Stimulated activated naive CD8-positive, alpha-beta T cell treated with anti-CD3 and anti-CD28 coated beads, Interleukin-15, Interleukin-2, amounts not matched to agents 100 U/mL and 50 U/mL, for 24 hours (primary cell): Measurements from ENCODE around the gene BBOF1.
A peak's percentile ranks its signal among the peaks of the same experiment; 100 is the strongest.
"Not testable (repeated sequence)": the region's sequence is repeated elsewhere in the genome, so short reads cannot be mapped to it uniquely, and the experiment has no call there.

Experiments
- ATAC-seq: fragments of 150-1000 bp; cut with Tn5 transposase; one replicate; pipeline ENCODE4 v1.10.0; 2021
- DNase-seq: peaks from one replicate; pipeline ENCODE4 v3.0.0; 2021

BBOF1 gene, protein sequence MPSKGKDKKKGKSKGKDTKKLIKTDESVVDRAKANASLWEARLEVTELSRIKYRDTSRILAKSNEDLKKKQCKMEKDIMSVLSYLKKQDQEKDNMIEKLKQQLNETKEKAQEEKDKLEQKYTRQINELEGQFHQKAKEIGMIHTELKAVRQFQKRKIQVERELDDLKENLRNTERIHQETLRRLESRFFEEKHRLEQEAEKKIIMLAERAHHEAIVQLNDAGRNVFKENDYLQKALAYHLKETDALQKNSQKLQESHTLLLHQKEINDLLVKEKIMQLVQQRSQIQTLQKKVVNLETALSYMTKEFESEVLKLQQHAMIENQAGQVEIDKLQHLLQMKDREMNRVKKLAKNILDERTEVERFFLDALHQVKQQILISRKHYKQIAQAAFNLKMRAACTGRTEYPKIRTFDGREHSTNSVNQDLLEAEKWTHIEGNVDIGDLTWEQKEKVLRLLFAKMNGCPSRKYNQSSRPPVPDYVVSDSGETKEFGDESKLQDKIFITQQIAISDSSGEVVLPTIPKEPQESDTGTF

DNA sequence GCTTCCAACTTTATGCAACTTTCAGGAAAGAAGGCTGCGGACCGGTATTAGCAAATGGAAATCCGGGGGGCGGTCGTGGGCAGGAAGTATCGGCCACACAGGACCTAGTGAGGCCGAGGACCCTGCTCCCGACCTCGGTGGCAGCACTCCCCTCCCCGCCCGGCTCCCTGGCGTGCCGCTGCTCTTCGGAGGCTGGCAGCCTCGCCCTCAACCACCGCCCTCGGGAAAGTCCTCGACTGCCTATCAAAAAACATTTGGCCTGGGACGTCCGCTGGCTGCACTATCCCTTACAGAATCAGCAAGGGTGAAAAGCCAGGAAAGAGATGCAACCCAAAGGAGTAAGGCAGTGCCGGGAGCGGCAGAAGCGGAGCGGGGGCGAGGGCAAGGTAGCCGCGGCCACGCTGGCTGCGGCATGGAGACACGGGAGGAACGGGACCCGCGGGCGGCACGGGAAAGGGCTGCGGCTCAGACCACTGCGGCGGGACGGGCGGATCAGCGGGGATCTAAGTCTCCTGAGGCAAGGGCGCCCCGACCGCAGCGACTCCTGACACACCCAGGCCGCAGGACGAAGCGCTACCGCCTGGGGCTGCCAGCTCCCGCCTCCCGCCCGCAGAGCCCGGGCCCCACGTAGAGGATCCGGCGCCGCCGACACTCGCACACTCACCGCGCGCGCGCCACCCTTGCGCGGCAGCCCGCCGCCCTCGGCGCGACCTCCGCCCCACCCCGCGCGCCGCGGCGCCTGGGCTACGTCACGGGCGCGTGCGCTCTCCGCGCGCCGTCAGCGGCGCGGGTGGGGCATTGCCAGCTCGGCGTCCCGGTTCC lies at the start of gene BBOF1, which contains the start of gene ENTPD5:
BBOF1 (plus strand) TSS at position 764 of the 822 bp plus-strand sequence. CDS start 130 bp downstream, outside the sequence.
ENTPD5 (minus strand) TSS at position 703 of the 822 bp plus-strand sequence. CDS start 31,186 bp downstream, outside the sequence.
- DNase-seq = peak; percentile 86
- peak; percentile 97 for ATAC-seq

DNA sequence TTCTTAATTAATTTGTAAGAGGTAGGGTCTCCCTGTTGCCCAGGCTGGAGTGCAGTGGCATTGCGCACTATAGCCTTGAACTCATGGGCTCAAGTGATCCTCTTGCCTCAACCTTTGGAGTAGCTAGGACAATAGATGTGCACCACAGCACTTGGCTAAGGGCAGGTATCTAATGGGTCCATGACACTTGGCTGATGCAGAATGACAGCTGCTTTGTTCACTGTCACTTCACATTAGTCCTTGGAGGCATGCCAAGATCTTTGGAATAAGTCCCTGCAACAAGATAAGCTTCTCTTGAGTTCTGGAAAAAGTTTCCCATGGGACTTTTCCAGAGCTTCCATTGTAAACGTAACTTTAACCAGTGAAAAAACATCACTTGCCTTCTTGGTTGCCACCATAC lies 45.7 kb upstream of the BBOF1 start:
- DNase-seq = no peak
- ATAC-seq = no peak

GRCh38 chr14:73976125-73976524 lies 43.0 kb upstream of the BBOF1 start:
- ATAC-seq (no peak), DNase-seq (no peak)

GRCh38 chr14:73977896-73978295 lies 41.3 kb upstream of the BBOF1 start:
- ATAC-seq (no peak), DNase-seq (no peak)

DNA sequence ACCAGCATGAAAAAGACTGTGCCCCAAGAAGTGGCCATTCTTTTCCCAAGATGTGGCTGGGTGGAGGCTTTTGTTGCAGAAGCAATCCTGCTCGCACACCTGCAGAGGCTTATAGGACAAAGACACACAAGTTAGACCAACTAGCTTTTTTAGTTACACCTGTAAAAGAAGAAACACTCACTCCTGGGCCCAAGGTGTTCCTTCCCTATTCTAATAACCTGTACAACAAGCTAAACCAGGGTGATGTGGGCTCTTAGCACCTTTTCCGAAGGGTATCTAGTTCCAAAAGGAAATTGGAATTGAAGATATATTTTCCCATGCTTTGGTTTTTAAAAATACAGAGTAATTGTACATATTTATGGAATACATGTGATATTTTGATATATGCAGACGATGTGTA lies 31.1 kb upstream of the BBOF1 start:
- DNase-seq = no peak
- ATAC-seq = no peak

DNA sequence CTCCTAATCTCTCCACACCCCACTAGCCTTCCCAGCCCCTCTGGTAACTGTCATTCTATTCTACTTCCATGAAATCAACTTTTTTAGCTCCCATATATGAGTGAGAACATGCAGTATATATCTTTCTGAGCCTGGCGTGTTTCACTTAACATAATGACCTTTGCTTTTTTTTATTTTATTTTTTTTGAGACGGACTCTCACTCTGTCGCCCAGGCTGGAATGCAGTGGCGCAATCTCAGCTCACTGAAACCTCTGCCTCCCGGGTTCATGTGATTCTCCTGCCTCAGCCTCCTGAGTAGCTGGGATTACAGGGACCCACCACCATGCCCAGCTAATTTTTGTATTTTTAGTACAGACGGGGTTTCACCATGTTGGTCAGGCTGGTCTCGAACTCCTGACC lies 30.5 kb upstream of the BBOF1 start:
- ATAC-seq, DNase-seq: not testable (repeated sequence)

DNA sequence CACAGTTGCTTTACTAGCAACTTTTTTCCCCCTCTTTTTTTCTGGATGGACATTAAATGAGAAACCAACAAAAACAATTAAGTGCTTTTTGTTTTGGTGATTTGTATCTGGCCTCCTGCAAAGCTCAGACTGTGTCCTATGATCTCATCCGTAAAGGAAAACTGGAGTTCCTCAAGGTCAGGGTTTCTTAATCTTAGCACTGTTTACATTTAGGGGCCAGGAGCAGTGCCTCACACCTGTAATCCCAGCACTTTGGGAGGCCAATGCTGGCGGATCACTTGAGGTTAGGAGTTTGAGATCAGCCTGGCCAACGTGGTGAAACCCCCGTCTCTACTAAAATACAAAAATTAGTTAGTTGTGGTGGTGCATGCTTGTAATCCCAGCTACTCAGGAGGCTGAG lies 28.1 kb upstream of the BBOF1 start:
- no peak for ATAC-seq
- DNase-seq = no peak

DNA sequence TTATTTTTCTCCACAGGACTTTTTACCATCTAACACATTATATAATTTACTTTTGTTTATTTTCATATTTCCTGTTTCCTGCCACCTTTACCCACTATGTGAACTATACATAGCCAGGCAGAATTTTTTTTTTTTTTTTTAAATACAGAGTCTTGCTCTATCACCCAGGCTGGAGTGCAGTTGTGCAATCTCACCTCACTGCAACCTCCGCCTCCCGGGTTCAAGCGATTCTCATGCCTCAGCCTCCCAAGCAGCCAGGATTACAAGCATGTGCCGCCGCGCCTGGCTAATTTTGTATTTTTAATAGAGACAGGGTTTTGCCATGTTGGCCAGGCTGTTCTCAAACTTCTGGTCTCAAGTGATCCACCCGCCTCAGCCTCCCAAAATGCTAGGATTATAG lies 24.2 kb upstream of the BBOF1 start:
- not testable (repeated sequence) for ATAC-seq, DNase-seq

GRCh38 chr14:73995977-73996378 lies 23.2 kb upstream of the BBOF1 start:
- DNase-seq = no peak
- ATAC-seq = no peak

DNA sequence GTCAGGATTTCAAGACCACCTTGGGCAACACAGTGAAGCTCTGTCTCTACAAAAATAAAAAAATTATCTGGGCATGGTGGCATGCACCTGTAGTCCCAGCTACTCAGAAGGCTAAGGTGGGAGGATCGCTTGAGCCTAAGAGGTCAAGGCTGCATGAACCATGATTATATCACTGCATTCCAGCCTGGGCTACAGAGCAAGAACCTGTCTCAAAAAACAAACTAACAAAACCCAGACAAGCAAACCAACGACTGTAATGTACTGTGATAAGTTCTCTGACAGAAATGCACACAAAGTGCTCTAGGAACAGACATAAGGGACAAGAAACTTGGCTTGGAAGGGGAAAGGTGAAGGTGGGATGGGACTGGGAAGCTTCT lies 22.4 kb upstream of the BBOF1 start:
- ATAC-seq = no peak
- DNase-seq = no peak

- DNase-seq (no peak), ATAC-seq (no peak)
These were observed 21.8 kb upstream of the BBOF1 start for GRCh38 chr14:73997108-73997943.

- DNase-seq = no peak
- ATAC-seq = no peak
These were observed 21.2 kb upstream of the BBOF1 start for GRCh38 chr14:73997944-73998447.

- DNase-seq (no peak), ATAC-seq (no peak)
These were observed 20.4 kb upstream of the BBOF1 start for GRCh38 chr14:73998726-73999125.

- DNase-seq, ATAC-seq: not testable (repeated sequence)
These were observed 13.5 kb upstream of the BBOF1 start for GRCh38 chr14:74005664-74006063.

DNA sequence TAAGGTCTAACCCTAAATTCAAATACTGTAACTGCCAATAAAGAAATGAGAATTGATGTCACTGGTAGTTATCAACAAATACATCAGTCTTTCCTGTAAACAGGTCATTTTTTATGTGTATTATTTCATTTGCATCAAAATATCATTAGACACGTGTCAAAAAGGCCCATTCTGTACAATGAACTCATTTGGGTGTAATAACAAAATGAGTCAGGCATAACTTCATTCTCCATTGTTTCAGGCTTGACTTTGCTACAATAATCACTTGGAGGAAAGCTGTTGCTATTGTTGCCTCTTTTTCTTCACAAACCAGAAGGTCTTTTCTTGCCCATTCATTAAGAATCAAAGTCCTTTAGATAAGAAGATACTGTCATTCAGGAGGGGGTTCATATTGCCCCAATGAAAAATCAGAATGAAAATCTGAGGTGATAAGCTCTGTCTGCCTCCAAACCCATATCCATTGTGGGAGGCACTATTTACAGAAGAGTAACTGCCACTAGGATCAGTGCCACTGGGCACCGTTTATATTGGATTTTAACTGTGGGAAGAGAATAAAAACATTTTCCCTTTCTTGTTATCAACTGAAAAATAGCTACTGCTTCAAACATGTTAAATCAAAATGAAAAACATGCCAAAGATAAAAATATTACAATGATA lies 10.2 kb upstream of the BBOF1 start:
- ATAC-seq = no peak

DNA sequence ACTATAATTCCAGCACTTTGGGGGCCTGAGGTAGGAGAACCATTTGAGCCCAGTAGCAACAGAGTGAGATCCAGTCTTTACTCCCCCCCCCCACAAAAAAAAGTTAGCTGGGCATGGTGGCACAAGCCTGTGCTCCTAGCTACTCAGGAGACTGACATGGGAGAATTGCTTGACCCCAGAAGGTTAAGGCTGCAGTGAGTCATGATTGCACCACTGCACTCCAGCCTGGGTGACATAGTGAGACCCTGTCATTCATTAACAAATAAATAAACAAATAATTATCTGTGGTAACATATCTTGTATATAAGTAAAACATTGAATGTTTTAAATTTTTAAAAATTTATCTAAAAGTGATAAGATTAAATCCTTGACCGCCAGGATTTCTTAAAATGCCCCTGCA lies 4.8 kb upstream of the BBOF1 start:
- DNase-seq = no peak
- no peak for ATAC-seq

More for the DNA sequence above, 10.2 kb upstream of the BBOF1 start:
- no peak for DNase-seq

DNA sequence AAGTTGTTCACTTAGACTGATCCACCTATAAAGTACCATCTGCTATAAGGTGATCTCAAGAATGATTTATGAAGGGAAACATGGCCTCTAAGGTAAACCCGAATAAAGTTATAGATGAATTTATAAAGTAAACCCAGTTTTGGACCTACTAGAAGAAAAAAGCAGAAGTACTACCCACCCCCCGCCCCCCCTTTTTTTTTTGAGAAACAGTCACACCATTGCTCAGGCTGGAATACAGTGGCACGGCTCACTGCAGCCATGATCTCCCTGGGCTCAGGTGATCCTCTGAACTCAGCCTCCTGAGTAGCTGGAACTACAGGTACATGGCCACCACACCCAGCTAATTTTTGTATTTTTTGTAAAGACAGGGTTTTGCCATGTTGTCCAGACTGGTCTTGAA lies 4.0 kb upstream of the BBOF1 start:
- no peak for DNase-seq
- ATAC-seq = no peak

GRCh38 chr14:74015963-74016362 lies 3.2 kb upstream of the BBOF1 start:
- no peak for ATAC-seq
- DNase-seq = no peak

DNA sequence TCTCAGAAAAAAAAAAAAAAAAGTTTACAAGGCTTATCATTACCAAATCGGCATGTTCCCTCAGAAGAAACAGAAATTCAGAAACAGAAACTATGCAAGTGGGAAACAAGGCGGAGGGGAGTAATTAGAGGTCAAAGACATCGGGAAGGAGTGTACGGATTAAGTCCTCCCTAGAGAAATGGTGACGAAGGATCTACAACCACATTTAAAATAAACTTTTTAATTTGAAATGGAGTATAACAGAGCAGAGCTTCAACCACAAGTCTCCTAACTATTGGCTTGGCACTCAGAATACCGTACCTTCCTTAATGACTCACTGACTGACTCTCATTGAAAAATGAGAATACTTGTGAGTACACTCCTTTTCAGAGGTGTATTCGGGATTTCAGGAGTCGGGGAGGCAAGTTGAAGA lies 969 bp upstream of the BBOF1 start:
- DNase-seq = no peak
- ATAC-seq = peak; percentile 31

GRCh38 chr14:74019408-74020137 lies 424 bp downstream of the BBOF1 start:
- ATAC-seq (no peak), DNase-seq (no peak)
